ENCODE measurements around the gene BEX4.

BEX4 gene

GRCh38 chrX:103240155-103240554 is 25.2 kb downstream of the BEX4 start:
- DNase-seq: no peak

GRCh38 chrX:103248553-103248952 is 33.6 kb downstream of the BEX4 start:
- DNase-seq: peak; percentile 5

- DNase-seq: no peak
These were observed 34.9 kb downstream of the BEX4 start for GRCh38 chrX:103249805-103250204.

GRCh38 chrX:103250977-103251376 is 36.1 kb downstream of the BEX4 start:
- DNase-seq: no peak

- DNase-seq: no peak
These were observed 38.7 kb downstream of the BEX4 start for GRCh38 chrX:103253608-103254007.

GRCh38 chrX:103254171-103254824 is 39.4 kb downstream of the BEX4 start:
- DNase-seq: no peak

- peak; percentile 85 for DNase-seq
These were observed 40.1 kb downstream of the BEX4 start, which contains the start of gene TCEAL8 for GRCh38 chrX:103254921-103255493. TSS of gene TCEAL8 (minus strand) at chrX:103255155. CDS start at chrX:103253979, 1,176 bp downstream.

GRCh38 chrX:103256651-103257050 is 41.7 kb downstream of the BEX4 start:
- no peak for DNase-seq

- DNase-seq: no peak
These were observed 43.4 kb downstream of the BEX4 start for GRCh38 chrX:103258275-103258674.
